Measurements from ENCODE around the gene PLPP4.

The PLPP4 gene

DNA sequence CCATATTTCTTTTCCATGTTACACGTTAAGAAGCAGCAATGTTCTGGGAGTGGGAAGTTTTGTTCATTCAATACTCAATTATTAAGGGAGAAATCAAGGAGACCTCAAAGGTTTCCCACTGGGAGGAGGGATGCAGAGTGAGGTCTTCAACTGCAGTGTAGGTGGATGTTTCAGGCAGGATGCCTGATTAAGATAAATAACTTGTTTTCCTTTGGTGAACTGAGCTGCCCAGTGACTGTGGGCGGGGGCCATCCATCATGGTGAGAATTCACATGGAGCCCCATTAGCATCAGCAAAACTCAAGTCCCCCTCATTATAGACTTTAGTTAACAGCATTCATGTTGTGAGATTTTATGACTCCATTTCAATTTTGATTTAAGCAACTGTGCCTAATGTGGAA, 121.1 kb downstream of the PLPP4 start:
- DNase-seq (ENCODE audit: low read depth) = no peak

GRCh38 chr10:120578890-120579289, 121.9 kb downstream of the PLPP4 start:
- DNase-seq (ENCODE audit: low read depth) = no peak

- DNase-seq (ENCODE audit: low read depth) = no peak
Measured at GRCh38 chr10:120580918-120581895, 124.2 kb downstream of the PLPP4 start.

DNA sequence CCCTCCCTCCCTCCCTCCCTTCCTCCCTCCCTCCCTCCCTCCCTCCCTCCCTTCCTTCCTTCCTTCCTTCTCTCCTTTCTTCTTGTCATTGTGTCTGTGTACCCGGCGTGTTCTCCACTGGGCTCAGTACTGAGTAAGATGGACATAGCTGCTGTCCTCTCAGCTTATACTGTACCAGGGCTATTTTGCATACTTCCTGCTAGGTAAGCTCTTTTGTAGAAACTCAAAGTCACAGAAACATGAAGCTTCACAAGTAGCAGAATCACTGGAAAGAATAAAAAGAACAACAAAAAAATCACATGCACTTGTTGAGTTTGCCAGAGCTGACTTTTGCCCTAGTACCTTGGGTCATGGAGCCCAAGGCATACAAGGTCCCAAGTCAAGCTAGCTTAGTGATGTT, 125.7 kb downstream of the PLPP4 start:
- DNase-seq (ENCODE audit: low read depth) = no peak

GRCh38 chr10:120583424-120584108, 126.5 kb downstream of the PLPP4 start:
- DNase-seq (ENCODE audit: low read depth) = no peak

DNA sequence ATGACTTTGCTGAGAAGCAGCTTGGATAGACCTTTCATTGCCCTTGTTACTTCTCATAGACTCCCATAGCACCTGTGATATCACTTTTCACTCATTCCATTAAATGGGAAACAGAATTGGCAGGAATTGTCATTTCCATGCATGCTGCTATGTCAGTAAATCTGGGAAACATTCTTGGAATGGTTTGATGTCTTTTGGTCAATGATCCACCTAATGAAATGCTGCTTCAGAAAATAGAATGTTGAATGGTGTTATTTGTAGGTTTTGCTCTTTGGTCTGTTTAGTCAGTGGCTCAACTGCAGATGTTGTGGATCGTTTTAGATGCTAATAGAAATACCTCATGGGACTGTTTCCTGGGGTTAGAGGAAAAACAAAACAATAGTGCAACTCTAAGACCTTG, 127.8 kb downstream of the PLPP4 start:
- no peak for DNase-seq (ENCODE audit: low read depth)

GRCh38 chr10:120586471-120586872, 129.4 kb downstream of the PLPP4 start:
- no peak for DNase-seq (ENCODE audit: low read depth)

DNA sequence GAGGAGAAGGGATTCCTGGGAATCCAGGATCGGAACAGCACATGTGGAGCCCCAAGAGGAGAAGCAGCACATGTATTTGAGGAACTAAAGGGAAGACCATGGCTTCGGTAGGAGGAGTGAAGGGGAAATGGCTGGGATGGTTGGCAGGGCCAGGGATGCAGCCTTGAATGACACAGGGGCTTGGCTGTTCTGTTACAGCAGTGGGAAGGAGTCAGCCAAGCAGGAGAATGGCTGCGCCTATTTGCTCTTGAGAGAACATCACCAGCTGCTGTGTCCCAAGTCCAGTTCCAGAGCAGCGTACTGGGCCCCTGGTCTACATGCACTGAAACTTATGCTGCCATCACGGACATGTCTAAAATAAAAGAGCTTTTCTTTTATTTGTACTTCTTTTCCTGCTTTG, 130.0 kb downstream of the PLPP4 start:
- no peak for DNase-seq (ENCODE audit: low read depth)

GRCh38 chr10:120588311-120588710, 131.3 kb downstream of the PLPP4 start:
- DNase-seq (ENCODE audit: low read depth) = no peak

GRCh38 chr10:120593693-120594092, 136.7 kb downstream of the PLPP4 start:
- no peak for DNase-seq (ENCODE audit: low read depth)

GRCh38 chr10:120597902-120598301, 140.9 kb downstream of the PLPP4 start:
- DNase-seq (ENCODE audit: low read depth) = no peak

GRCh38 chr10:120598386-120598785, 141.4 kb downstream of the PLPP4 start:
- DNase-seq (ENCODE audit: low read depth) = no peak

DNA sequence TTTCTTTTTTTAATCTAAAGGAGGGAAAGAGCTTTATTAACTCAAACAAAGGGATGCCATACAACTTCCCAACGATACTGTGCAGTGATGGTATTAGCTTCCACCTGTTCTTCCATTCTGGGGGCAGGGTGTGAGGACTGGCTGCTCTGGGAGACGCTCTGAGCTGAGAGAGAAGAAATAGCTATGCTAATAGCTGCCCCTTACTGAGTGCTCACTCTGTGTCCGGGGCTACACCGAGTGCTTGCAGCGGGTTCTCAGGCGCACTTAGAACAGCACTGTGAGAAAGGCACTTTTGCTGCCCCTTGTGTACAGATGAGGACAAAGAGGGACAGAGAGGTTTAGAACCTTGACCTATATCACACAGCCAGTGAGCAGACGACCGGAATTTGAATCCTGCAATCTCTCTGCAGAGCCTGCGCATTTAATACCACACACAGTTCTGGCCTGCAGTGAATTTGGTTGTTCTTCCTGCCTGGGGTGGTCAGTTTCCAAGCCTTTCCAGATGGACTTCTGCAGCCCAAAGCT, 142.2 kb downstream of the PLPP4 start:
- no peak for DNase-seq (ENCODE audit: low read depth)

- DNase-seq (ENCODE audit: low read depth) = no peak
Measured at GRCh38 chr10:120600871-120601649, 144.0 kb downstream of the PLPP4 start.

GRCh38 chr10:120601999-120602398, 145.0 kb downstream of the PLPP4 start:
- DNase-seq (ENCODE audit: low read depth) = no peak

DNA sequence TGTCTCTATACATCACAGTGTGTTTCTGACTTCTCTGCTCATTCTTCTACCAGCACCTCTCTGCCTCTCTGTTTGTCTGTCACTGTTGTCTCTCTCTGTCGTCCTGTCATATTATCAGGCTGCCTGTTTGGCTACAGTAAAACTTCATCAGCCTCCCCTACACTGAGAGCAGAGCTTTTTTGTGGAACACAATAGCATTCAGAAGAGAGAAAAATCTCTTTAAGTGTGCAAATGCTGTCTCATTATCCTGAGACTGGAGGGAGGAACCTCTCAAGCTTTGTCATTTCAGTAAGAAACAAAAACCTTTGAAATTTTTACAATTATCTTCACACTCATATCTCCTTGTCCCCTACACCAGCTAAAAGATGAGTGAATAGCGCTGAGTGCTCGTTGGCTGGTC, 148.4 kb downstream of the PLPP4 start:
- no peak for DNase-seq (ENCODE audit: low read depth)

DNA sequence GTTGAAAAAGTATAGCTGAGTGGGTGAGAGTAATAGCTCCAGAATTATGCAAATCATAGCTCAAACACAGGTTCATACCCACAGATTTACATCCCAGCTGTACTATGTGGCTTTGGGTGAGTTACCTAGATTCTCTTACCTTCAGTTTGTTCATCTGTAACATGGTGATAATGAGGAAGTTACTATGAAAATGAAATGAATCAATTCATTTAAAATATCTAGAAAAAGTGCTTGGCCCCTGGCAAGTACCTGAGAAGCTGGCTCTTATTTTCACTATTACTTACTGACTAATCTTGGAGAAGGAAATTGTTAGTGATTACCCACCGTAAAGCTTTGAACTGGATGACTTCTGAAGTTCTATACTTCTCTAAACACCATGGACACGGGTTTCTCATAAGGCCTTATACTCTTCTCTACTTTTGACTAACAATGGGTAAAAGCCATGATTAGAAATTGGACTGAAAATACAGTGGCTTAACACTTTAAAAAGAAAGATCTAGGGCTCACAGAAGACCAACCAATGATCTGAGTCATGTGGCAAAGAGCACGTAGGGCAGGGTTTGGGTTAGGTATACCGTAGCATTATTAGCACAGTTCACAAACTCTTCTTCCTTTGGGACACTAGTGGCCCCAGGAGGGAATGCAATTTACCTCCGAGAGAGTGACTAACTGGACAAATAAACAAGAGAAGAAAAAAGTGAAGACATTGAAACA, 149.2 kb downstream of the PLPP4 start:
- DNase-seq (ENCODE audit: low read depth) = no peak

- no peak for DNase-seq (ENCODE audit: low read depth)
Measured at GRCh38 chr10:120607016-120607709, 150.1 kb downstream of the PLPP4 start.

DNA sequence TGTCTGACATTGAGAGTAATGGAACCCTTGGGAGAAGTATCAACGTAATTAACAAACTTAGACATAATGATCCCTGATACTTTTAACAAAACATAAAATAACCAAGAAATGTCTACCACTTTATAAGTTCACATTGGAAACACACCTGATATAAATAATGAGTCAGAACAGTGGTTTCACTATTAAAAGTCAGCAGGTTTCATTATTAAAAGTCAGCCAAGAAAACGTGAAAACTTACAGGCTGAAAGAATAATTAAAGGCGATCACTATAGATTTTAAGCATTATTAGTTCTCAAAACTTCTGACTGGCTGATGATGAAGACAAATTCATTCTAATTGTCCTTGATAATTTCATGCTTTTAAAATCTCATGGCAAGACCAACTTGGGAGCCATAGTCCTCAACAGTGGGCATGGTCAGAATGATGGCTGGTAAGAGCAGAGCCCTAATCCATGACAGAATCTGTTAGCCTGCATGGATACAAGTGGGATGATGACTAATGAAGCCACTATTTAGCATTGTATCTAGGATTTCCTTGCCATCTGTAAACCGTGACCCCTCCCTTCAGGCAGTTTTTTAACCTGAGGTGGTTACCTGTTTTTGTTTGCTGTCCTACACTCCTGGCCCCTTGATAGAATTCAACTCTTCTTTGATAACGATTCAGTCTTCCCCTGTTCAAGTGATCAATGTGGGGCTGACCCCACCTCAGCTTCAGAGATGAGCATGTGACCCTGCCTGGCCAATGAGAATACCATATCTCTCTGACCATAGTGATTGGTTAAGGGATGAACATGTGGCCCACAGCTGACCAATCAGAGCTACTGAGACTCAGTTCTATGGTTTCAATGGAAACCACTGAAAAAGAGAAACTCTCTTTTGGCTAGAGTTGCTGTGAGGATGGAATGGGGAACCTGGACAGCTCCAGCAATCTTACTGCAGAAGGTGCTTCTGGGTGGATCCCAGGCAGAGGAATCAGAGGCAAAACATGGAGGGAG, 151.0 kb downstream of the PLPP4 start:
- DNase-seq (ENCODE audit: low read depth) = no peak

DNA sequence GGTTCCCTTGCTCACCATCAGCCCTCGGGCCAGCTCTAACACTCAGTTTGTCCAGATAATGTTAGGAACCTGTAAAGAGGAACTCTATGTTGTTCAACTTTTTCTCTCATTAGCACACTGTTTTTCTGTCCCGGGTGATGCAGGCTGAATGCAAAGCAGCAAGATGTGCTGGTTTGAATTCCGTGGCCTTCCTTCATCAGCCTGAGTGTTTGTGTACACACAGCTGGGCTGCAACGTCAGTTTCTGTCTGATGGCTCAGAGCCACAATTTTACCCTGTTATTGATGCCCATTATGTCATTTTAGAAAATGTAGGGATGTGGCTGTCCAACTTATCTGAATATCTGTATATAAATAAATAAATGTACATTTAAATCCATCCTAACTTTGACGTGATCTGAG, 152.0 kb downstream of the PLPP4 start:
- DNase-seq (ENCODE audit: low read depth) = no peak

All from fibroblast of gingiva (primary cell).